ENCODE results near the gene LHX2. TPM values are rescaled to one million over a fixed set of nuclear protein-coding genes. Genes with fewer than 3 reads are reported as not detected.

Gene LHX2
- total RNA-seq, 2 donors from 2014 or later: not detected

- intact Hi-C loops (cut with DNase I): no loop called here
- DNase-seq (no peak), ATAC-seq (no peak)
- 61 to 66% methylated on average over 21 of the region's 21 CpGs for WGBS, 2 donors
- H3K9me3 ChIP-seq: no peaks in the 10 kb centered on the region
- no peaks in the 10 kb centered on the region for H3K36me3 ChIP-seq (replicated peaks in 1 of 2; ENCODE audit: insufficient read depth in 1 of 2, low read depth in 2 of 2)
- H3K4me1 ChIP-seq: no peaks in the 10 kb centered on the region
- H3K27me3 ChIP-seq: no peaks in the 10 kb centered on the region
- no peak overlapping the region for H3K27ac ChIP-seq
- no peak overlapping the region for H3K4me3 ChIP-seq
- TF ChIP-seq CTCF (IDR thresholded peaks at IDR 0.05): no peak
- TF ChIP-seq POLR2A (IDR thresholded peaks at IDR 0.05): no peak
Measured at GRCh38 chr9:124060844-124061605, 49.5 kb downstream of the LHX2 start.

DNA sequence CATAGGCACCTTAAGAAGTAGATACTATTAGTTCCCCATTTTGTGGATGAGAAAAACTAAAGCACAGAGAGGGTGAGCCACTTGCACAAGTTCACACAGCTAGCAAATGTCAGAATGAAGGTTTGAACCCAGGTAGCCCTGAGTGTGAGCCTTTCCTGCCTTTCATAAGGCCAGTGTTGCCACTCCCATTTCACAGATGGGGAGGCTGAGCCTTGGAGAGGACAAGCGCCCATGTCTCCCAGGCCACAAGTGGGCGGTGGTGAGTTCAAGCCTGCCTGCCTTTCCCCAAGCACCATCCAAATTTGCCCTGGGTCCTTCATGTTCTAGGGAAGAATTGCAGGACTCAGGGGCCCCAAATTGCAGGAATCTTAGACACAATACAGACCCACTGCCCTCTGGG lies 50.6 kb downstream of the LHX2 start:
- H3K27ac ChIP-seq: no peak overlapping the region
- ATAC-seq (no peak), DNase-seq (no peak)
- 87 to 100% methylated on average over 2 of the region's 2 CpGs for WGBS, 2 donors
- intact Hi-C loops (cut with DNase I): no loop called here
- TF ChIP-seq POLR2A (IDR thresholded peaks at IDR 0.05) (no peak), CTCF (IDR thresholded peaks at IDR 0.05) (no peak)
- no peaks in the 10 kb centered on the region for H3K36me3 ChIP-seq (replicated peaks in 1 of 2; ENCODE audit: insufficient read depth in 1 of 2, low read depth in 2 of 2)
- H3K4me1 ChIP-seq: no peaks in the 10 kb centered on the region
- H3K27me3 ChIP-seq: no peaks in the 10 kb centered on the region
- no peak overlapping the region for H3K4me3 ChIP-seq
- no peaks in the 10 kb centered on the region for H3K9me3 ChIP-seq

- no peak overlapping the region for H3K27ac ChIP-seq
- no peak overlapping the region for H3K4me3 ChIP-seq
- DNase-seq (no peak), ATAC-seq (no peak)
- H3K36me3 ChIP-seq (replicated peaks in 1 of 2; ENCODE audit: insufficient read depth in 1 of 2, low read depth in 2 of 2): no peaks in the 10 kb centered on the region
- no peaks in the 10 kb centered on the region for H3K9me3 ChIP-seq
- WGBS, 2 donors: 79 to 82% methylated on average over 13 of the region's 13 CpGs
- intact Hi-C loops (cut with DNase I): no loop called here
- H3K4me1 ChIP-seq: no peaks in the 10 kb centered on the region
- no peaks in the 10 kb centered on the region for H3K27me3 ChIP-seq
- TF ChIP-seq POLR2A (IDR thresholded peaks at IDR 0.05) (no peak), CTCF (IDR thresholded peaks at IDR 0.05) (no peak)
Measured at GRCh38 chr9:124066783-124067577, 55.4 kb downstream of the LHX2 start.

DNA sequence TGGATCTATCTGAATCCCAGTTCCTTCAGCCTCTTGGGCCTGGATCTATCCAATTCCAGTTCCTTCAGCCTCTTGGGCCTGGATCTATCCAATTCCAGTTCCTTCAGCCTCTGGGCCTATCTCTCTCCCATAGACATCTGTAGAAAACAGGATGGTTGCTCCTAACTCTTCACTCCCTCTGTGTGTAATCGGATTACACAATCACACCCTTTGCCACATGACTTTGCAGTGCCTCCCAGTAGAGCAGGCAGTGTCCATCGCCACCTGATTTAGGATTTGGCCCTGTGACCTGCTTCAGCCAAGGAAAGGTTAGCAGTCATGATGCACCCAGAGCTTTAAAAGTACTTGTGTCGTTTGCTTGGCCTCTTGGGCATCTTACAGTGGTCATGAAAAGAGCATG lies 56.7 kb downstream of the LHX2 start:
- 70 to 83% methylated on average over 3 of the region's 3 CpGs for WGBS, 2 donors
- Histone ChIP-seq H3K9me3 (no peaks in the 10 kb centered on the region), H3K27ac (no peak overlapping the region), H3K27me3 (no peaks in the 10 kb centered on the region), H3K4me3 (no peak overlapping the region), H3K4me1 (no peaks in the 10 kb centered on the region), H3K36me3 (replicated peaks in 1 of 2; ENCODE audit: insufficient read depth in 1 of 2, low read depth in 2 of 2) (no peaks in the 10 kb centered on the region)
- ATAC-seq (no peak), DNase-seq (no peak)
- intact Hi-C loops (cut with DNase I): no loop called here
- TF ChIP-seq CTCF (IDR thresholded peaks at IDR 0.05): no peak
- no peak for TF ChIP-seq POLR2A (IDR thresholded peaks at IDR 0.05)
